Mucosa of descending colon (tissue), 3 donors: ENCODE data around the gene PI4KA. TPM values are rescaled to one million over a fixed set of nuclear protein-coding genes. Genes with fewer than 3 reads are reported as not detected.
"Not testable (repeated sequence)": the region's sequence is repeated elsewhere in the genome, so short reads cannot be mapped to it uniquely, and the experiment has no call there.

ENCODE experiments used
- ATAC-seq: fragments of 200-7000 bp; cut with Tn5 transposase; one replicate; pipeline ENCODE4 v1.9.1; 2020; ENCODE audit warnings: mild to moderate bottlenecking, moderate library complexity
- DNase-seq, 3 donors: peaks; one replicate each; pipeline ENCODE4 v3.0.0-alpha.2; 2020
- H3K36me3 ChIP-seq: fragments of 200-600 bp; one replicate; pipeline ENCODE4 v1.8.0; 2021; ENCODE audit warnings: low read depth, mild to moderate bottlenecking
- H3K4me1 ChIP-seq: fragments of 200-600 bp; one replicate; pipeline ENCODE4 v1.8.0; 2021; ENCODE audit warnings: low read depth, mild to moderate bottlenecking
- H3K4me3 ChIP-seq: fragments of 200-600 bp; one replicate; pipeline ENCODE4 v1.8.0; 2021; ENCODE audit warnings: mild to moderate bottlenecking
- H3K9me3 ChIP-seq: fragments of 200-600 bp; one replicate; pipeline ENCODE4 v1.8.0; 2021; ENCODE audit warnings: mild to moderate bottlenecking
- CTCF ChIP-seq: fragments of 200-600 bp; IDR thresholded peaks from one replicate; pipeline ENCODE4 v1.8.0; 2022; ENCODE audit warnings: antibody characterized with exemption, mild to moderate bottlenecking
- intact Hi-C, 2 donors: fragments of 100-400 bp; cut with DNase I in 1 of 2; cut with micrococcal nuclease in 1 of 2; formaldehyde crosslinking; loops; one replicate each; pipeline versions ENCODE4 v1.11.0 to v1.11.1; 2022; cut with DNase I, micrococcal nuclease
- total RNA-seq, 3 donors: library from RNA; stranded (reverse); fragmentation: NEBNext Ultra II Directional in 2 of 3; extraction: Animal tissue kit (Norgen Biotek cat#: 25700) in 2 of 3; gene quantifications; one replicate each; pipeline versions ENCODE4 v1.2.1 to v1.2.4, GENCODE V29; 2021 to 2023
- donor health status: DM: no; HTN: no; CAD: no; lungs with moderate emphysema.
- donor health status: DM: no; HTN: no; CAD: no.
- donor health status: DM: no; HTN: yes; CAD: no.

PI4KA gene
- total RNA-seq, 3 donors from 2014 or later, result 77.7 to 130 (median 95.0) TPM

GRCh38 chr22:20843501-20843900, 15.1 kb downstream of the PI4KA start:
- intact Hi-C loops, result no loop called here
- no peaks in the 10 kb centered on the region for H3K36me3 ChIP-seq
- DNase-seq, result peak in 1 of 3 donors; percentile 14
- H3K4me1 ChIP-seq, result no peaks in the 10 kb centered on the region
- no peak for TF ChIP-seq CTCF
- peak; percentile 84 for ATAC-seq
- no peaks in the 10 kb centered on the region for H3K9me3 ChIP-seq
- no peak overlapping the region for H3K4me3 ChIP-seq

GRCh38 chr22:20840646-20841371, 17.8 kb downstream of the PI4KA start:
- peak; percentile 39 for ATAC-seq
- no peaks in the 10 kb centered on the region for H3K9me3 ChIP-seq
- no peak overlapping the region for H3K4me3 ChIP-seq
- TF ChIP-seq CTCF, result no peak
- no peak for DNase-seq
- intact Hi-C loops, result no loop called here
- H3K4me1 ChIP-seq, result no peaks in the 10 kb centered on the region
- H3K36me3 ChIP-seq, result no peaks in the 10 kb centered on the region

- ATAC-seq (no peak), DNase-seq (no peak)
- no peaks in the 10 kb centered on the region for H3K4me1 ChIP-seq
- intact Hi-C loops, result no loop called here
- H3K9me3 ChIP-seq, result no peaks in the 10 kb centered on the region
- TF ChIP-seq CTCF, result no peak
- H3K4me3 ChIP-seq, result no peak overlapping the region
- H3K36me3 ChIP-seq, result no peaks in the 10 kb centered on the region
Measured at GRCh38 chr22:20839837-20840645, 18.6 kb downstream of the PI4KA start.

GRCh38 chr22:20839354-20839753, 19.3 kb downstream of the PI4KA start:
- DNase-seq, H3K36me3 ChIP-seq, H3K4me3 ChIP-seq, ATAC-seq, intact Hi-C loops, H3K4me1 ChIP-seq, H3K9me3 ChIP-seq: not testable (repeated sequence)

GRCh38 chr22:20836987-20837823, 21.4 kb downstream of the PI4KA start:
- Histone ChIP-seq H3K4me1 (no peaks in the 10 kb centered on the region), H3K4me3 (no peak overlapping the region), H3K9me3 (no peaks in the 10 kb centered on the region), H3K36me3 (no peaks in the 10 kb centered on the region)
- no peak for DNase-seq
- no peak for ATAC-seq
- intact Hi-C loops, result no loop called here
- no peak for TF ChIP-seq CTCF
